HG03521 (cell line): ENCODE data around the gene WDR4.
"Not testable (repeated sequence)": the region's sequence is repeated elsewhere in the genome, so short reads cannot be mapped to it uniquely, and the experiment has no call there.

Source experiments
- ATAC-seq: cut with Tn5 transposase; IDR thresholded peaks from one replicate; pipeline ENCODE4 v1.9.1; 2021; ENCODE audit warnings: mild to moderate bottlenecking, moderate library complexity; ENCODE audit not compliant: unreplicated experiment

WDR4 gene

GRCh38 chr21:42880352-42880751 is 1.0 kb upstream of the WDR4 start:
- ATAC-seq = no peak

GRCh38 chr21:42878678-42878992 is 704 bp downstream of the WDR4 start:
- no peak for ATAC-seq

- ATAC-seq = not testable (repeated sequence)
Observed at GRCh38 chr21:42875811-42876210, 3.5 kb downstream of the WDR4 start.

GRCh38 chr21:42873096-42873495 is 6.2 kb downstream of the WDR4 start:
- no peak for ATAC-seq

- ATAC-seq = no peak
Observed at GRCh38 chr21:42868196-42868595, 11.1 kb downstream of the WDR4 start.

- no peak for ATAC-seq
Observed at GRCh38 chr21:42865776-42866160, 13.6 kb downstream of the WDR4 start.

GRCh38 chr21:42864815-42865775 is 14.2 kb downstream of the WDR4 start:
- no peak for ATAC-seq

GRCh38 chr21:42864286-42864685 is 15.1 kb downstream of the WDR4 start:
- no peak for ATAC-seq

- no peak for ATAC-seq
Observed at GRCh38 chr21:42863504-42863870, 15.9 kb downstream of the WDR4 start.

- ATAC-seq = no peak
Observed at GRCh38 chr21:42862774-42863503, 16.4 kb downstream of the WDR4 start.

GRCh38 chr21:42861848-42862400 is 17.4 kb downstream of the WDR4 start:
- no peak for ATAC-seq

- ATAC-seq = no peak
Observed at GRCh38 chr21:42861311-42861847, 18.0 kb downstream of the WDR4 start.

- ATAC-seq = no peak
Observed at GRCh38 chr21:42860345-42860744, 19.0 kb downstream of the WDR4 start.

- no peak for ATAC-seq
Observed at GRCh38 chr21:42859891-42860230, 19.5 kb downstream of the WDR4 start.

GRCh38 chr21:42858957-42859890 is 20.1 kb downstream of the WDR4 start:
- no peak for ATAC-seq

- no peak for ATAC-seq
Observed at GRCh38 chr21:42858185-42858847, 21.0 kb downstream of the WDR4 start.

- ATAC-seq = no peak
Observed at GRCh38 chr21:42857216-42857615, 22.1 kb downstream of the WDR4 start.

GRCh38 chr21:42855937-42856335 is 23.4 kb downstream of the WDR4 start:
- no peak for ATAC-seq

GRCh38 chr21:42855171-42855936 is 24.0 kb downstream of the WDR4 start:
- ATAC-seq = no peak
